Loucy (cell line): Measurements from ENCODE around the gene DLGAP4.

ENCODE experiments used
- CTCF ChIP-seq: fragments of 200-600 bp; sonication (generic); conservative IDR thresholded peaks from 2 replicates; pipeline ENCODE4 v1.5.1; 2014; ENCODE audit warnings: mild to moderate bottlenecking, antibody characterized with exemption, low read length
- EZH2phosphoT487 ChIP-seq: fragments of 200-600 bp; IDR thresholded peaks from 2 replicates; pipeline ENCODE4 v1.6.1; 2018; ENCODE audit warnings: antibody characterized with exemption, mild to moderate bottlenecking, moderate library complexity, borderline replicate concordance

GRCh38 chr20:36271639-36272546, 34.2 kb upstream of the DLGAP4 start:
- no peak for TF ChIP-seq CTCF
- TF ChIP-seq EZH2phosphoT487, result no peak
